ENCODE measurements around the gene BTBD3.

The BTBD3 gene

DNA sequence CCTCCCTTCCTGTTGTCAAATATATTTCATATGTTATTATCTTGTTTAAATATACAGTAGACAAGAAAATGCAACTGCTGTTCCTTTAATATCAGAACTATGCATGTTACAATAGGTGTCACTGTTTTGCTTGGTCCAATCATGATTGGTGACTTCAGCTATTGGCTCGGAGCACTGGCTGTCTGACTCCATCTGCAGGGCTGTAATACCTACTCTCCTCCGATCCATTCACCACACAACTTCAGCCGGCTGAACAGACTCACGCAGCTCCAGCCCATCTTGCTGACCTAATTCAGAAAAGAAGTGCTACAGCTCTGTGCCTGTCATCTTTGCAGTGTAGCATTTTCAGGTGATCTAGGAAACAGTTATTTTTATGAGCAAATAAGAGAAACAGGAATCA lies at the start of gene BTBD3:
Gene BTBD3 (plus strand): TSS at position 231 of the 400 bp plus-strand sequence. CDS start 383 bp downstream, outside the sequence.
- DNase-seq: peak in 1 of 2 experiments; percentile 32

DNA sequence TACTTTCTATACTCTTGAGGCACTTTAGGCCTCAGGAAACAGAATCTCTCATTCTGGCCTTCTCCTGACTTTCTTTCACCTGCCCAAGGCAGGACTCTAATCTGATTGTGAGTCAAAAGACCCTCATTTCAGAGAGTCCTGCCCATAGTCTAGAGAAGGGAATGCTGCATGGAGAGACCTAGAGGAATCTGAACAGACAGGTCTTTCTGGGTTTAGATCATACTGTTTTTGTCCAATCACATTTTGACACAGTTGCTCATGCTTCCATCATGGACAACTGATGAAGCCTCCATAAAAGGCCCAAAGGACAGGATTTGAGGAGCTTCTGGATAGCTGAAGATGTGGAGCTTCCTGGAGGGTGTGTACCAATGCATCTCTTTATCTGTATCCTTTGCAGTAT lies 48.1 kb upstream of the BTBD3 start:
- no peak for DNase-seq

GRCh38 chr20:11870411-11870810 lies 47.3 kb upstream of the BTBD3 start:
- DNase-seq: no peak

DNA sequence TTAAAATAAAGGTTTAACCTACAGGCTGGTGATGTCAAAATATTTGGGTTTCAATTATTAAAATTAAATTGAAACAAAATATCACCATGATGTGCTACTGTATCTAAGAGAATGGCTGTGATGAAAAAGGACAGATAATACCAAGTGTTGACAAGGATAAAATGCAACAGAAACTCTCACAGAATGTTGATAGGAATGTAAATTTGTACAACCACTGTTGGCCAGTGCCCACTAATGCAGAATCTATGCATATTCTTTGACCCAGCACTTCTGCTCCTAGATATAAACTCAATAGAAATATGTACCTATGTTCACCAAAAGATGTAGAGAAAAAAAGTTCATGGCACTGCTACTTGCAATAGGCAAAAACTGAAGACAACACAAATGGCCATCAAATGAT lies 41.1 kb upstream of the BTBD3 start:
- DNase-seq: no peak

DNA sequence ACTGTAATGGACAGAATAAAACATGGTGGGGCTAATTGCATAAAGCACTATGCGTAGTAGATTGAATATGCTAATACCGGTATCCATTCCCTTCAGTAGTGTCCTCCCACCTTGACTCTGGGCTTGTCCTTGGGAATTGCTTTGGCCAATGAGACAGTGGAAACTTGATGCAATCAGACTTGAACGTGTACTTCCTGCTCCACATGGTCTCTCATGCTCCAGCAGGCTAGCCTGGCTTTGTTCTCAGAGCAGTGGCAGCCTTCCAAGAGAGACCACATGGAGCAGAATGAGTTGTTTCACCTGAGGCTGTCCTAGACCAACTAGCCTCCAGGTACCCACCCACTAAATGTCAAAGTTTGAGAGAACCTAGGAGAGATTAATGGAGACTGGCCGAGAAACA lies 37.0 kb upstream of the BTBD3 start:
- no peak for DNase-seq

GRCh38 chr20:11881449-11881848 lies 36.2 kb upstream of the BTBD3 start:
- no peak for DNase-seq

- DNase-seq: no peak
Observed at GRCh38 chr20:11882651-11883050, 35.0 kb upstream of the BTBD3 start.

- no peak for DNase-seq
Observed at GRCh38 chr20:11888648-11889047, 29.0 kb upstream of the BTBD3 start.

DNA sequence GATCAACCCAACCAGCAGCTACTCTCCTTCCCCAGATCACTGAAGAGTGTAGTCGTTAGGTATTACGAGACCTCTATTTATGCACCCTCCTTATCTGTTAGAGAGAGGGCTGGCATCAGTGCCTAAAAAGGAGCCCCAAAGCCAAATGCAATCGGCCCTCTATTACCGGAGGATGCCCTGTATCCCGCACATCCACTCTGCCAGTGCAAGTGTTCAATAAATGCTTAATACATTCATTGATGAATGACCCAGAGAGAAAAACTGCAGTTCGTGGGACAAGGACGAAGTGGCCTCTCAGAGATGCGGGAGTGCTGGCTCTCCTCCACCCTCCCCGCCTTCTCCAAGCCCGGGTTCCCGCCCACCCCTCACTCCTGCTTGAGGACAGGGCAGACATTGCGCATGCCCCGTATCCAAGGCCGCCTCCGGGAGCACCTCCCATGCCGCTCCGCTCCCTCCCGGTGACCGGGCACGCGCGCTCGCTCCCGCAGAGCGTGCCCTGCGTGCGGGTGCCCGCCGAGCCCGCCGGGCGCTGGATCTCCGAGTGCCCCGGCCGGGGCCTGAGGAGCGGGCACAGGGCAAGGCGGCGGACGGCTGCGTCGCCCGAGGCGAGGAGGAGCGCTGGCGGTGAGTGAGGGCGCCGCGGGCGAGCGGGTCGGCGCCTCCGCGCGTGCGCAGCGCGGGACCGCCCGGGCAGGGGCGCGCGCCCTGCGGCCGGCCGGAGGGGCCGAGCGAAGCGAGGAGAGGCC lies 27.2 kb upstream of the BTBD3 start:
- peak; percentile 27 to 67 for DNase-seq

DNA sequence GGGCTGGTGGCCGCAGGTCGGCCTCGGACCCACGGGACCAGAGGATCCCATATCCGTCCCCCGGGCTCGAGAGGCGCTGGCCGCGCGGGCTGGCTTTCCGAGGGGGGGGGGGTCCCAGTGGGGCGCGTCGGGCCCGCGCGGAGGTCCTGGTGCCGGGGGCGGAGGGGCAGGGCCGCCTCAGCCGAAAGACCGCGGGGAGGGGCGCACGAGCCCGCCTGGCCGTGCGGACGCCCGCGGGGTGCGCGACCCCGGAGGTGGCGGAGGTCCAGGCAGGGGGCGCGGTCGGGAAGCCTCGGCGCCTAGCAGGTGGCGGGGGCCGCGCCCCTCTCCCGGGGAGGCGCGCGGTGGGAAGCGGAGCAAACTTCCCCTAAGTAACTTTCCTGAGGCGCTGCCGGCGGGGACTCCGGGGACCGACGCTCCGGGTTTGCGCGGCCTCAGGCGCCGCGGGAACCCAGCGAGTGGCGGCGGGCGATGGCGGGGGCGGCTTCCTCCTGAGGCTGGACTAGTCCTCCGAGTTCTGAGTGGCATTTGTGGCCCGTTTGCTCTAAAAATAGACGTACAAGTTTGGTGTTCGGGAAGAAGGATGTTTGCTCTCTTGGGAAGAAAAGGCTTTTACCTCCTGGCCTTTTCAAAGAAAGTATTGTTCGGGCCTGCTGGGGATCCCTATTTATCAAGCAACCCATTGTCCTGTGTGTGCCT lies 26.5 kb upstream of the BTBD3 start:
- no peak for DNase-seq

DNA sequence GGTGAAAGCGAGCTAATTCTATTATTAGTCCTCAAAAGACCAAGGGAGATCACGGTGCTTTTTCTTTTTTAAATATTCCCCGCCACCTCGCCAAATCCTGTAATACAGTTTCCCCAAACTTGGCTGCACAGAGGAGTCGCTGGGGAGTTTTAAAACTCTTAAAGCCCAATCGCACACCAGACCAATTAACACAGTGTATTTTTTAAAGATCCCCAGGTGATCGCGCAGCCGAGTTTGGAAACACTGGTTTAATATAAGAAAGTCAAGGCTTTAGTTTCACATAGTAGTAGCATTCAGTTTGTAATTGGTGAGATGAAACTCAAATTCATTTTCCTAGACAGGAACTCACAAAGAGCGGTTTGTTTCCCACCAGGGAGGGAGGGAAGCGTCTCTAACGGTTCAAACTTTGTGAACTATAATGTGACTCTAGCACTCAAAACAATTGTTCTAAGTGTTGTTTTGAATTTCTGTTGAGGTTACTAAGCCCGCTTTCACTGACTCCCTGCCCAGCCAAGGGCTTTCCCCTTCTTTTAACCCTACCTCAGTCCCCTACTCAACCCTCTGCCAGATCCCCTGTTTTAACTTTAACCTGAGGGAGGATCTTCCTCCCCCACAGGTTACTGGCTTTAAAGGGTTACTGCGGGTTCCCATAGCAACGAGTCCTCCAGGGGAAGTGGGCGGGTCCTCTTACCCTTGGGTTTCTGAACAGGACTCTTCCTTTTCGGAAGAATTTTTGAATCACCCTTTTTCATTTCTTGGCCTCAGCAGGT lies 25.7 kb upstream of the BTBD3 start:
- peak in 1 of 2 experiments; percentile 50 for DNase-seq

DNA sequence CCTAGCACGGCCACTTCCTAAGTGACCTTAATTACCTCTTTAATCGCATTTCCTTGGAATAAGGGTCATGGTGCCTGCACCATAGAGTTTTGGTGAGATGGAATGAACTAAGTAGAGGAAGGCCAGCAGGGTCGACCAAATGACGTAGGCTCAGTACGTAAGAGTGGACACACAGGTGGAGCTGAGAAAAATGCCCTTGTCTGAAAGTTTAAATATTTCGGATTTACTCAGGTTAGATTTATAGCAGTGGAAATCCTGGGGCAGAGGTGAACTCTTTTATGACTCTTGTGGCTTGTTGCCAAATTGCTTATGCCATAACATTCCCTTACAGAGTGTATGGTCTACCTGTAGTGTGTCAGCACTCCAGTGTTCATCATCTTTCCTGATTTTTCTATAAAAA lies 23.6 kb upstream of the BTBD3 start:
- no peak for DNase-seq

GRCh38 chr20:11895861-11896387 lies 21.8 kb upstream of the BTBD3 start:
- no peak for DNase-seq

DNA sequence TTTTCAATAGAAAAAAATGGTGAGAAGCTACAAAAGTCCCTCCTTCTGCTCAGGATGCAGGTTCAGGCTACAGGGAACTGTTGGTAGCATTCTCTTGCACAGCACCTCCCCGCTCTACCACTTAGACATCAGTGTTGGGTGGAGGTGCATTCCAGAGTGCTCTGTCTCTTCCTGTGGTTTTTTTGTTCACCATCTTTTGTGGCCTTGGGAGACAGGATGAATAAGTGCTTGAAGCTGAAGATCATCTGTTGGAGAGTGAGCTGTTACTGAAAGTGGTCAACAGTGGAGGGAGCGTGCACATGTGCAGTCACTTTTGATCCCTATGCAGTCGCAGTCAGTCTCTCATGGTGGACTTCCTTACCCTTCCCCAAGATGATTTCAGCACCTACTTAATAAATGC lies 16.6 kb upstream of the BTBD3 start:
- no peak for DNase-seq

DNA sequence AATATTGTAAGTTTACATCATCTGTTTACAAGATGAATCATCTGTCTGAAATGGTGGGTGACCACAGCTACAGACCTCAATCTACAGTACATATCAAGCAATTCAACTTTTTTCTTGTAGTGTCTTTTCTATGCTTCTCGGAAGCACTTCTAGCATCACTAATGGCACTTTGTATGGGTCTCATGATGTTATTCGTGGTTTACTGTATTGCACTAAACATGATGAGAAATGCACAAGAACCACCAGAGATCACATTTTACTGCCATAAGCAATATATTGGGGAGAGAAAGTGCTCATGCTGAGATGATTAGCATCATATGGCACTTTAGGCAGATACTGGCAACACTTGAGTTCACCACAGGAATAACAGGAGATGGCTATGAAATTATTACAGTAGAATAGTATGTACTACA lies 15.4 kb upstream of the BTBD3 start:
- DNase-seq: peak in 1 of 2 experiments; percentile 12

DNA sequence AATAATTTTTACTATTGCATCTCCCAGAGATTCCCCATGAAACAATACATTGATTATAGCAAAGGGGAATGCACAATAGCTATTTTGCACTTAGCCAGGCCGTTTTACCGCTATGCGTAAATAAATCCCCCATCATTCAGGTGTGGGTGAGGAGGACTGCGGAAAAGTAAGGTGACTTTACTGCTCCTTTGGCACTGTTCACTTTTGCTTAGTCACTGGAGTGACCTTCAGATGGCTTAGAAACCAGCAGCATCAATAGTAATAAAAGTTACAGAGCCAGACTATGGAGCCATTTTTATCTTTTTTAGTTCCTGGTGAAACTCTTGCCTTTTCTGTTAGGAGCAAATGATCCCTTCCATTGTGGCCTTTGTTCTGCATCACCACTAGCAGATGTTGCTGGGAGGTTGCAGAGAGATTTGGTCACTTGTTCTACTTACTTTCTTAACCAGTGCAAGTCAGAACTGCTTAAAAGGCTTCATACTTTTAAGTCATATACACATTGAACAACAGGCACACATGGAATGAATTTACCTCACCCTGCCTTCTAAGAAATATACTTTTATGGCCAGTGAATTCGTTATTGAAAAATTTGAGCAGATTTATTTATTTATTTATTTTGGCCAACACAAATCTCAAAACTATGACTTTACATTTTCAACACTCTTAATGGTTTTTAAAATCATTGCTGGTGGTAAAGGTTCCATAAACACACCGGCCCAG lies 12.1 kb upstream of the BTBD3 start:
- DNase-seq: no peak

DNA sequence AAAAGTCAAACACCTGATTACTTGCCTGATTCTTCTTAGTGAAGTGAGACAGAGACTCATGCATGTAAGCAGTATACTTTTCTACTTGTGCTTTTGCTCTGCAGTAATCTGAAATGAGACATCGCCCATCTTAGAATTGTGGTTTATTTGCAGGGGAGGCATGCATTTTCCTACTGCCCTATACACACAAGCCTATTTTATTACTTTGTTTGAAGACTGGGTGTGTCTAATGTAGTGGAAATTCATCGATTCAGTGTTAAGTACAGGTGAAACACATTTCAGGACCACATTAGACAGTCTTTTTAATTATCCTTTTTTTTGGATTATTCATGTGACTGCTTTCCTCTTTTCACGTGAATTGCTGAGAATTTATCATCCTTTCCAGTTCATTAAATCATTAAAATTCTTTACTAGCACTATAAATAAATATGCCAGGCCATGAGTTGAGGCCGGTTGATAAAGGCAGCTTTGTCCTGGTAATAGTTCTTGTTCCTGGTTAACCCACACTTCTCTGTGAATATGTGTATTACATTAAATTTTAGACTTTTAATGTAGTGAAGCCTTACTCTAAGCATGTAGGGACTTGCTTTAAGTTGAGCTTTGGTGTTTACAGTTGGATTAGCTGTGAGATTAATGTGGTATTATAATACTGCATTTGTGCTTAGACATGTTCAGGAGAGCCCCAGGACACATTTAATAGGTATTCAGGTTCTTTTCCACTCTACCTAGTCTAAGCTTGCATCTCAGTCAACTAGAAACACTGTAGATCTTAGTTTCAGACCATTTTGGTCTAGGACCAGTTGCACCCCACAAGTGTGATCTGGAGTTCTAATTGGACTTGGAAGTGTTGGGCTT lies 10.8 kb upstream of the BTBD3 start:
- DNase-seq: no peak

DNA sequence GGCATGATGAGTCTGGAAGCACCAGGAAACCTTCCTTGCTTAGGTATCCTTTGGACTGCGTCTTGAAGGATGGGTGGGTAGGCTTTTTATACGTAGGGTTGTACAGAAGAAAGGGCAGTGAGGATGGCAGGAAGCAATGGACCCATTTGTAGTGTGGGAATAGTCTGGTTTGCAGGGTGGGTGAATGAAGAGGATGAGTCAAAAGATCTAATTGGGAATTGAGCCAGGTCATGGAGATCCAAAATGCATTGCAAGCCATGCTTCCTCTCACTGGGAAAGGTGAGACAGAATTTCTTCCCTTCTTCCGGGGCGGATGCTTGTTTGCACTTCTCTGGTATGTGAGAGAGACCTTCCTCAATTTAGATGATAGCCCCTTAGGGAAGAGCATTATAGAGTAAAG lies 10.1 kb upstream of the BTBD3 start:
- no peak for DNase-seq

- no peak for DNase-seq
Observed at GRCh38 chr20:11912013-11912658, 5.6 kb upstream of the BTBD3 start.

DNA sequence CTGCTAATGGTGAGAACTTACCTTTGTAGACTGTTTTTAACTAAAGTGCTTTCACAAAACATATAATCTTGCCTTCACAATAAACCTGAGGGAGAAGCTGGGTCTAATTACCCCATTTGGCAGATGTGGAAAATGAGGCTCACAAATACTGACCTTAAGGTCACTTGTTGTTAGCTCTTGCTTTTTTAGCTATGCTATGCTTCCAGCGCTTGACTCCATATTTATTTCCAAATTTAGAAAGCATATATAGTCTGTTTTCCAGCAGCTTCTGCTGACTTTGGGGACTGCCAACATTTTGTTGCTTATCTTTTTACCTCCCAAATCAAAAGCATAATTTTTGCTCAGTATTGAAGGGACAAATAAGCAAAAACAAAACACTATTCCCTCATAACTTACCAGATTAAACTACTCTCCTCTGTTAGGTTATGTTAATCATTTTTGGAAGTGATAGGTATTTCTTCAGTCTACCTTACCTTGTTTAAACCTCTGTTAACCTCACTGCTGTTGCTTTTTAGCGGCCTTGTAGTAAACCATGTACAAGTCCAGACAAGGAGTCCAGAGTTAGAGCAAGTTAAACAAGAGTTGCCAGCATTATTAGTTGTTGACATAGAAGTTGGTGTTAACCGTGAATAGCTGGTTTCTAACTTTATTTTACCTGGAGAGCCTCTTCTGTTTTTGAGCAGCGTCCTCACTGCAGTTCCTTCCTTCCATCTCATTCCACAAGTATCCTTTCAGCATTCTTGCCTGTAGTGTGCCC lies 4.9 kb upstream of the BTBD3 start:
- no peak for DNase-seq
